ENCODE data around the gene WDFY4. TPM values are rescaled to one million over a fixed set of nuclear protein-coding genes. Genes with fewer than 3 reads are reported as not detected.

WDFY4 gene
- polyA plus RNA-seq, 2 of the 4 experiments (the other 2 are of a cell fraction), result not detected

- TF ChIP-seq SMC3 (IDR thresholded peaks at IDR 0.05) (no peak), FOSB (CRISPR knock-in tag; IDR thresholded peaks at IDR 0.05) (no peak)
Observed at GRCh38 chr10:48945441-48946130, 260.9 kb downstream of the WDFY4 start (continued).

- H3K9me3 ChIP-seq, result no peaks in the 10 kb centered on the region
- WGBS (ENCODE audit: missing lambda C conversion rate), result 42% methylated on average over 5 of the region's 5 CpGs
- TF ChIP-seq HMGXB4 (CRISPR knock-in tag; IDR thresholded peaks at IDR 0.05; ENCODE audit: borderline replicate concordance) (no peak), MAZ (IDR thresholded peaks at IDR 0.05; ENCODE audit: borderline replicate concordance, low read depth, low read length) (no peak), SMC3 (IDR thresholded peaks at IDR 0.05) (no peak), MAFK (IDR thresholded peaks at IDR 0.05; ENCODE audit: partially characterized antibody) (no peak), CHD2 (IDR thresholded peaks at IDR 0.05; ENCODE audit: low read length, partially characterized antibody) (no peak), EP300 (IDR thresholded peaks at IDR 0.05) (no peak), HOXB5 (CRISPR knock-in tag; IDR thresholded peaks at IDR 0.05) (no peak), ELK1 (IDR thresholded peaks at IDR 0.05; ENCODE audit: low read depth, low read length) (no peak), CEBPB (IDR thresholded peaks at IDR 0.05) (no peak), TFCP2L1 (CRISPR knock-in tag; IDR thresholded peaks at IDR 0.05) (no peak), RCOR1 (IDR thresholded peaks at IDR 0.05; ENCODE audit: low read depth, low read length) (no peak), FOSB (CRISPR knock-in tag; IDR thresholded peaks at IDR 0.05) (no peak), MYC (IDR thresholded peaks at IDR 0.05; ENCODE audit: borderline replicate concordance, low read length) (no peak), BHLHE40 (IDR thresholded peaks at IDR 0.05; ENCODE audit: low read depth, low read length) (no peak), KDM1A (IDR thresholded peaks at IDR 0.05; ENCODE audit: low read depth) (no peak), ATOH8 (CRISPR knock-in tag; IDR thresholded peaks at IDR 0.05; ENCODE audit: low read depth) (no peak), JUNB (IDR thresholded peaks at IDR 0.05) (no peak), RAD21 (conservative IDR thresholded peaks at IDR 0.05 in 1 of 2, IDR thresholded peaks at IDR 0.05 in 1 of 2) (no peak), CHD4 (IDR thresholded peaks at IDR 0.05; ENCODE audit: borderline replicate concordance) (no peak)
- no peak overlapping the region for H3K27ac ChIP-seq
- no peak overlapping the region for H3K4me2 ChIP-seq
- ATAC-seq, result no peak
- ChIA-PET POLR2A (no interaction called here), CTCF (interaction anchor here (1.6 kb wide), 1 partner anchor 11 kb away, joined by 4 read pairs; no protein-coding TSS in a partner anchor)
- FAIRE-seq, result no peak
- H3K4me3 ChIP-seq, result no peak overlapping the region
- H3K4me1 ChIP-seq, result no peaks in the 10 kb centered on the region
- DNase-seq (ENCODE audit: low read depth in 1 of 2, low spot score in 1 of 2), result no peak
Observed at GRCh38 chr10:48946332-48946731, 261.7 kb downstream of the WDFY4 start.

- no peaks in the 10 kb centered on the region for H3K9me3 ChIP-seq
- H3K4me3 ChIP-seq, result no peak overlapping the region
- TF ChIP-seq CBX8 (IDR thresholded peaks at IDR 0.05) (no peak), TFCP2L1 (CRISPR knock-in tag; IDR thresholded peaks at IDR 0.05) (no peak), NR3C1 (IDR thresholded peaks at IDR 0.05) (no peak), HEYL (CRISPR knock-in tag; IDR thresholded peaks at IDR 0.05) (no peak), HOXA7 (CRISPR knock-in tag; IDR thresholded peaks at IDR 0.05) (no peak), NFE2L2 (conservative IDR thresholded peaks at IDR 0.05; ENCODE audit: low read length) (no peak), RNF2 (IDR thresholded peaks at IDR 0.05; ENCODE audit: borderline replicate concordance, low read depth) (no peak)
- ChIA-PET POLR2A (no interaction called here), CTCF (no interaction called here)
- H3K4me2 ChIP-seq, result no peak overlapping the region
- DNase-seq (ENCODE audit: low read depth in 1 of 2, low spot score in 1 of 2) (no peak), FAIRE-seq (no peak), ATAC-seq (no peak)
- no peak overlapping the region for H3K27ac ChIP-seq
- no peaks in the 10 kb centered on the region for H3K4me1 ChIP-seq
- WGBS (ENCODE audit: missing lambda C conversion rate), result 51% methylated on average over 11 of the region's 12 CpGs
Observed at GRCh38 chr10:48946891-48947500, 262.3 kb downstream of the WDFY4 start.
